AG04449 (cell line): Measurements from ENCODE around the gene ADGRV1.

ENCODE experiments used
- CTCF ChIA-PET: fragments of 350-600 bp; formaldehyde crosslinking; extraction: SDS; loops from one replicate; lab custom pipeline; 2021; ENCODE audit warnings: antibody characterized with exemption; lab: Yijun Ruan, JAX
- POLR2A ChIA-PET: fragments of 400-600, 350-600 bp; formaldehyde crosslinking; extraction: SDS; loops from one replicate; lab custom pipeline; 2020; ENCODE audit warnings: antibody characterized with exemption, inconsistent platforms; lab: Yijun Ruan, JAX
- DNase-seq: peaks from one replicate; pipeline ENCODE4 v3.0.0-alpha.2; 2010; ENCODE audit warnings: low read depth, low spot score
- H3K4me3 ChIP-seq: 2 replicates; pipeline ENCODE4 v1.5.1; 2011; ENCODE audit warnings: low read depth, mild to moderate bottlenecking, control low read depth, low read length
- CTCF ChIP-seq: IDR thresholded peaks from one replicate; pipeline ENCODE4 v1.5.1; 2011; ENCODE audit warnings: mild to moderate bottlenecking, moderate library complexity, low read length, control low read depth, inconsistent platforms; ENCODE audit not compliant: insufficient read depth; ENCODE audit errors: missing control alignments

Gene ADGRV1

GRCh38 chr5:91070761-91071550 is 512.4 kb downstream of the ADGRV1 start:
- ChIA-PET CTCF (interaction anchor here (0.8 to 2.8 kb wide), 2 partner anchors 138 to 349 kb away, joined by 3 to 15 read pairs; no protein-coding TSS in a partner anchor), POLR2A (no interaction called here)
- no peak overlapping the region for H3K4me3 ChIP-seq
- DNase-seq, result no peak
- TF ChIP-seq CTCF, result no peak

DNA sequence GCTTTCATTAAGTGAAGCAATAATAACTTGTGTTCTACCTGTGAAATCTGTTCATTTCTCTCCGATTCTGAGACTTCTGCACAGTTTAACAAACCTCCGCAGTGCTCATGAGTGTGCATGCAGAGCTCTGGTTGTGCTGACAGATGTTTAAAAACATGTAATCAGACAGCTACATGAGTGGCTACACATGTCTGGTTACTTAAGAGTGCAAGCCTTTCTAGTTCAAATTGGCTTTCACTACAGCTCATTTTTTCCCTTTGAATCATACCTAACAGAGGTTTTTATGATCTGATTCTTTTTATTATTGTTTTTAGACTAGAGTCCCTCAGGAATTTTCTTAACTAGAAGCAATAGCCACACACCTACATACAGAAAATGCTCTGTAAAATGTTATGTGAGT is 514.3 kb downstream of the ADGRV1 start:
- no peak overlapping the region for H3K4me3 ChIP-seq
- peak; percentile 23 for DNase-seq
- ChIA-PET CTCF (interaction anchor here (1.4 to 2.8 kb wide), 3 partner anchors 22 to 347 kb away, joined by 4 to 16 read pairs (median 15); no protein-coding TSS in a partner anchor), POLR2A (interaction anchor here (0.7 to 0.8 kb wide), 2 partner anchors 151 to 310 kb away, joined by 3 to 4 read pairs; partner anchors contain the start of gene ARRDC3)
- no peak for TF ChIP-seq CTCF

- DNase-seq, result peak; percentile 76
- ChIA-PET POLR2A (no interaction called here), CTCF (interaction anchor here (2.4 kb wide), 1 partner anchor 310 kb away, joined by 7 read pairs; no protein-coding TSS in a partner anchor)
- peak; percentile 9 for TF ChIP-seq CTCF
- H3K4me3 ChIP-seq, result no peak overlapping the region
Measured at GRCh38 chr5:91074615-91075014, 516.0 kb downstream of the ADGRV1 start.

DNA sequence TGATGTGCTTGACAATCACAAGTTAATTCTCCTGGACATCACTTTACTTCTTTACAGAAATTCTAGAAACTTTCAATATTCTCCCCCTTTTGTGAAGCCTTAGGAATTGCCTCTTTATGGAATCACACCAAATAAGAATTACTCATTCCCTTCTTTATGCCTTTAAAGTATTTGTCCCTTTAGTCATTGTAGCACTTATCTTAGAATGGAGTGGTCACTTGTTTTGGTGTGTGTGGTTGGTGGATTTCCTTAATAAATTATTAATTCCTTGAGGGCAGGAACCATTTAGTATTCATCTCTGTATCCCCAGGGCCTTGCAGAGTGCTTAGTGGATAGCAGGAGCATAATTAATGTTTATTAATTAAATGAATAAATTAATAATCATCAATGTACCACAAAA is 517.5 kb downstream of the ADGRV1 start:
- CTCF ChIA-PET, result interaction anchor here (0.7 to 2.4 kb wide), 2 partner anchors 12 to 309 kb away, joined by 3 to 7 read pairs; no protein-coding TSS in a partner anchor
- DNase-seq, result no peak
- POLR2A ChIA-PET, result no interaction called here

GRCh38 chr5:91077623-91078022 is 519.0 kb downstream of the ADGRV1 start:
- TF ChIP-seq CTCF, result no peak
- CTCF ChIA-PET, result interaction anchor here (1.4 to 5.0 kb wide), 2 partner anchors 308 to 342 kb away, joined by 6 to 18 read pairs; no protein-coding TSS in a partner anchor
- no peak for DNase-seq
- H3K4me3 ChIP-seq, result no peak overlapping the region
- POLR2A ChIA-PET, result no interaction called here

More for the DNA sequence above, 517.5 kb downstream of the ADGRV1 start:
- no peak overlapping the region for H3K4me3 ChIP-seq
- no peak for TF ChIP-seq CTCF

DNA sequence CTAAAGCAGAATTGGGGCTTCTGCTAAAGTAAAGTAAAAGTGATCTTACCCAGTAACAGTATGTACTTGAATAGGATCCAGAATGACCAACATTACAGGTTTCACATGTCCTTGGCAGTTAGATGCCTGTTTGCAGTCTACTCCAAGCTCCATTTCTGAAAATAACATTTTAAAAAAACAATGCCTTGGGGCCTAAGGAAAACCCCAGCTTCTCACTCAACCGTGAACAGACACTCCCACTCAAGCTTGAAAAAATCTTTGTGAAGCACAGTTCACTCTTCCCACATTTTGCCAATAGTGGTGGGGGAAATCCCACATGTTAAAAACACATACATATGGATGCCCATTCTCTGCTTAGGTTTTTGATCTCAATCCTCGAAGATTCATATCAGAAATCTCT is 520.4 kb downstream of the ADGRV1 start:
- no peak overlapping the region for H3K4me3 ChIP-seq
- no peak for DNase-seq
- POLR2A ChIA-PET, result no interaction called here
- TF ChIP-seq CTCF, result no peak
- CTCF ChIA-PET, result interaction anchor here (1.4 to 5.0 kb wide), 2 partner anchors 306 to 341 kb away, joined by 6 to 18 read pairs; no protein-coding TSS in a partner anchor
